Endothelial cell (in vitro differentiated cells): ENCODE data around the gene NFIC. TPM values are rescaled to one million over a fixed set of nuclear protein-coding genes. Genes with fewer than 3 reads are reported as not detected.
A peak's percentile ranks its signal among the peaks of the same experiment; 100 is the strongest.
"Not testable (repeated sequence)": the region's sequence is repeated elsewhere in the genome, so short reads cannot be mapped to it uniquely, and the experiment has no call there.

Experiments used
- DNase-seq: peaks from one replicate; pipeline ENCODE4 v3.0.0; 2021; ENCODE audit warnings: low spot score
- H3K27ac Mint-ChIP-seq: one replicate; pipeline ENCODE4 v1.8.0; 2021; ENCODE audit warnings: mixed read lengths, inconsistent platforms; ENCODE audit not compliant: unreplicated experiment
- H3K27me3 Mint-ChIP-seq: one replicate; pipeline ENCODE4 v1.8.0; 2021; ENCODE audit warnings: mild to moderate bottlenecking, moderate library complexity, mixed read lengths, inconsistent platforms; ENCODE audit not compliant: unreplicated experiment
- H3K36me3 Mint-ChIP-seq: one replicate; pipeline ENCODE4 v1.8.0; 2021; ENCODE audit warnings: mild to moderate bottlenecking, low read depth, mixed read lengths, inconsistent platforms; ENCODE audit not compliant: unreplicated experiment
- H3K4me1 Mint-ChIP-seq: one replicate; pipeline ENCODE4 v1.8.0; 2021; ENCODE audit warnings: mild to moderate bottlenecking, mixed read lengths, inconsistent platforms; ENCODE audit not compliant: unreplicated experiment
- H3K4me3 Mint-ChIP-seq: one replicate; pipeline ENCODE4 v1.8.0; 2021; ENCODE audit warnings: mild to moderate bottlenecking, mixed read lengths, inconsistent platforms; ENCODE audit not compliant: unreplicated experiment
- H3K9me3 Mint-ChIP-seq: one replicate; pipeline ENCODE4 v1.8.0; 2021; ENCODE audit warnings: mixed read lengths, inconsistent platforms; ENCODE audit not compliant: unreplicated experiment
- total RNA-seq: library from RNA; stranded (reverse); fragmentation: NEBNext Ultra II Directional; extraction: Animal tissue kit (Norgen Biotek cat#: 25700); gene quantifications from one replicate; pipeline ENCODE4 v1.2.1, GENCODE V29; 2021; ENCODE audit not compliant: unreplicated experiment
- TF ChIP-seq, protein P1 (sequence below): fragments of 200-600 bp; sonication (generic); IDR thresholded peaks from one replicate; pipeline ENCODE4 v1.5.0; 2021; ENCODE audit warnings: antibody characterized with exemption; ENCODE audit not compliant: unreplicated experiment

Gene NFIC
- total RNA-seq, 1 donor from 2014 or later = 4.9 TPM

- peak overlapping the region; percentile 67 for H3K27ac Mint-ChIP-seq
- peak overlapping the region; percentile 96 for H3K4me3 Mint-ChIP-seq
- H3K4me1 Mint-ChIP-seq = peaks cover 11% of the 10 kb centered on the region
- peak; percentile 23 for DNase-seq
- no peaks in the 10 kb centered on the region for H3K9me3 Mint-ChIP-seq
- TF ChIP-seq, protein P1, sequence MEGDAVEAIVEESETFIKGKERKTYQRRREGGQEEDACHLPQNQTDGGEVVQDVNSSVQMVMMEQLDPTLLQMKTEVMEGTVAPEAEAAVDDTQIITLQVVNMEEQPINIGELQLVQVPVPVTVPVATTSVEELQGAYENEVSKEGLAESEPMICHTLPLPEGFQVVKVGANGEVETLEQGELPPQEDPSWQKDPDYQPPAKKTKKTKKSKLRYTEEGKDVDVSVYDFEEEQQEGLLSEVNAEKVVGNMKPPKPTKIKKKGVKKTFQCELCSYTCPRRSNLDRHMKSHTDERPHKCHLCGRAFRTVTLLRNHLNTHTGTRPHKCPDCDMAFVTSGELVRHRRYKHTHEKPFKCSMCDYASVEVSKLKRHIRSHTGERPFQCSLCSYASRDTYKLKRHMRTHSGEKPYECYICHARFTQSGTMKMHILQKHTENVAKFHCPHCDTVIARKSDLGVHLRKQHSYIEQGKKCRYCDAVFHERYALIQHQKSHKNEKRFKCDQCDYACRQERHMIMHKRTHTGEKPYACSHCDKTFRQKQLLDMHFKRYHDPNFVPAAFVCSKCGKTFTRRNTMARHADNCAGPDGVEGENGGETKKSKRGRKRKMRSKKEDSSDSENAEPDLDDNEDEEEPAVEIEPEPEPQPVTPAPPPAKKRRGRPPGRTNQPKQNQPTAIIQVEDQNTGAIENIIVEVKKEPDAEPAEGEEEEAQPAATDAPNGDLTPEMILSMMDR = no peak
- peaks cover 15% of the 10 kb centered on the region for H3K36me3 Mint-ChIP-seq
- H3K27me3 Mint-ChIP-seq = peaks cover 14% of the 10 kb centered on the region
Measured at GRCh38 chr19:3506384-3507340, 140.3 kb downstream of the NFIC start.

DNA sequence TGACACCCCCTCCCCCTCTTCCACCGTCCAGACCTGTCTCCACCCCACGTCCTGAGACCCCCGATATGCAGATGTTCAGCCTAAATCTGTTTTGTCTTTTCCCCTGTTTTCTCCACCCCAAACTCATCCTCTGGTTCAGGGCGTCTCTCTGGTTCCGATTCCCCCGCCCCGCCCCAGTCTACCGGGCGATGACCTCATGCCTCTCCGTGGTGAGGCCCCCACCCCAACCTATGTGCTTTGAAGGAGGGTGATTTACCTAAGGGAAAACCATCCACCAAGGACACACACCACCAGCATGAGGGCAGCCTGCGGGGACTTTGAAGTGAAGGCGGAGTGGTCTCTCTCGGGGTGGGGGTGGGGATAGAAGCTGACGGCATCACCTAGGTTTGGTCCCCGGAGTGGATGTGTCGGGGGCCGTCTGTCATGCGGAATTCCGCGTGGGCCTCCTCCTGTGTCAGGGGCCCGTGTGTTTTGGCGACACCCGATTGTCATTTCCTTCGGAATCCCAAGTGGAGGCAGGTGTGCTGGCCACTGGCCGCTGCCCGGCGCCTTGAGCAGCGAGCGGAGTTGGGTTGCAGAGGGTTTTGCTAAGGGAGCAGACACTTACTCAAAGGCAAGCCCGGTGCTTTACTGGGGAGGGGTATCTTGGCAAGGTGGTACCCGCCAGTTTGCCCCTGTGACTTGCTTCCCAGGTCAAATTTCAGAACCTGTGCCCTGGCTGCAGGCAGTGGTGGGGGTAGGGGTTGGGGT, 141.2 kb downstream of the NFIC start:
- Mint-ChIP-seq H3K9me3 (no peaks in the 10 kb centered on the region), H3K4me3 (peak overlapping the region; percentile 96), H3K27me3 (peaks cover 14% of the 10 kb centered on the region), H3K36me3 (peaks cover 15% of the 10 kb centered on the region), H3K27ac (peak overlapping the region; percentile 67), H3K4me1 (peaks cover 11% of the 10 kb centered on the region)
- TF ChIP-seq, protein P1 = no peak
- no peak for DNase-seq

DNA sequence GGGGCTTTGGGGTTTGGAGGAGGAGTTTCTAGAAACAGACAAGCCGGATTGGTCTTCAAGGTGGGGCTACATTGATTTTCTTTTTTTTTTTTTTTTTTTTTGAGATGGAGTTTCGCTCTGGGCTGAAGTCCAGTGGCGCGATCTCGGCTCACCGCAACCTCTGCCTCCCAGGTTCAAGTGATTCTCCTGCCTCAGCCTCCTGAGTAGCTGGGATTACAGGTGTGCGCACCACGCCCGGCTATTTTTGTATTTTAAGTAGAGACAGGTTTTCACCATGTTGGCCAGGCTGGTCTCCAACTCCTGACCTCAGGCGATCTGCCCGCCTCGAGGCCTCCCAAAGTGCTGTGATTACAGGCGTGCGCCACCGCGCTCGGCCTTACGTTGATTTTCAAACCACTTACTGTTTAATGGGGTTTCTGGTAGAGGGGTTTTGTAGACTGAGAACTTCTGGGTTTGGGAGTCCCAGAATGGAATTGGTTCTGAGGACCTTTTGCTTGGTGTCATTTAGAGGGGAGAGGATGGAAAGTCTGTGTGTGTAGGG, 141.8 kb downstream of the NFIC start:
- Mint-ChIP-seq H3K4me3 (peak overlapping the region; percentile 42), H3K36me3 (peaks cover 15% of the 10 kb centered on the region), H3K27me3 (peaks cover 14% of the 10 kb centered on the region), H3K4me1 (peaks cover 11% of the 10 kb centered on the region)
- not testable (repeated sequence) for H3K9me3 Mint-ChIP-seq, H3K27ac Mint-ChIP-seq, DNase-seq

GRCh38 chr19:3508771-3509535, 142.6 kb downstream of the NFIC start:
- Mint-ChIP-seq H3K27ac (no peak overlapping the region), H3K27me3 (peaks cover 14% of the 10 kb centered on the region), H3K36me3 (peaks cover 15% of the 10 kb centered on the region), H3K9me3 (no peaks in the 10 kb centered on the region), H3K4me3 (peak overlapping the region; percentile 39), H3K4me1 (peaks cover 11% of the 10 kb centered on the region)
- DNase-seq = no peak
- TF ChIP-seq, protein P1 = no peak

DNA sequence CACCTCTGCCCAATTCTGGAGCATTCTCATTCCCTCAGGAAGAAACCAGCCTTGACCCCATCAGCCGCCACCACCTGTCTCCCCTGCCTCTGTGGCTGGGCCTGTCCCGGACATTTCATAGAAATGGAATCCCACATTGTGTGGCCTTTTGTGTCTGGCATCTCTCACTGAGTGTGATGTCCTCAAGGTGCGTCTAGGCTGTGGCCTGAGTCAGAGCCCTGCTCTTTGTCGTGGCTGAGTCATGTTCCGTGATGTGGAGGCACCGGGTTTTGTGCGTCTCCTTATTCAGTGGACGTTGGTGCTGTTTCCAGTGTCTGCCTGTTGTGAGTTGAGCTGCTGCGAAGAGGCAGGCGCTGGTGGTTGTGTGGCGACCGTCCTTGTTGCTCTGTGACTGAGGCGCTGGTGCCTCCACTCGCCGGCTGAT, 143.2 kb downstream of the NFIC start:
- Mint-ChIP-seq H3K36me3 (peaks cover 19% of the 10 kb centered on the region), H3K4me3 (peak overlapping the region; percentile 39), H3K27me3 (peaks cover 14% of the 10 kb centered on the region), H3K9me3 (no peaks in the 10 kb centered on the region), H3K27ac (peak overlapping the region; percentile 30), H3K4me1 (peaks cover 9% of the 10 kb centered on the region)
- TF ChIP-seq, protein P1 = no peak
- DNase-seq = no peak
